HEK293 (cell line): ENCODE measurements around the gene PTPRN2.

Experiments
- HOXC10 ChIP-seq: sonication (generic); formaldehyde crosslinking; IDR thresholded peaks from 2 replicates; pipeline ENCODE4 v1.8.1; 2023; ENCODE audit warnings: mild to moderate bottlenecking, missing genetic modification reagents
- WT1 ChIP-seq: fragments of 450-650 bp; formaldehyde crosslinking; IDR thresholded peaks from 2 replicates; pipeline ENCODE4 v1.5.1; 2016; ENCODE audit warnings: missing biosample characterization, missing genetic modification characterization
- ZBTB1 ChIP-seq: fragments of 450-650 bp; formaldehyde crosslinking; IDR thresholded peaks from 2 replicates; pipeline ENCODE4 v1.5.1; 2016; ENCODE audit warnings: missing biosample characterization, missing genetic modification characterization
- TF ChIP-seq, protein P1 (sequence below): fragments of 450-650 bp; formaldehyde crosslinking; IDR thresholded peaks from 2 replicates; pipeline ENCODE4 v1.5.1; 2016; ENCODE audit warnings: missing biosample characterization, missing genetic modification characterization

DNA sequence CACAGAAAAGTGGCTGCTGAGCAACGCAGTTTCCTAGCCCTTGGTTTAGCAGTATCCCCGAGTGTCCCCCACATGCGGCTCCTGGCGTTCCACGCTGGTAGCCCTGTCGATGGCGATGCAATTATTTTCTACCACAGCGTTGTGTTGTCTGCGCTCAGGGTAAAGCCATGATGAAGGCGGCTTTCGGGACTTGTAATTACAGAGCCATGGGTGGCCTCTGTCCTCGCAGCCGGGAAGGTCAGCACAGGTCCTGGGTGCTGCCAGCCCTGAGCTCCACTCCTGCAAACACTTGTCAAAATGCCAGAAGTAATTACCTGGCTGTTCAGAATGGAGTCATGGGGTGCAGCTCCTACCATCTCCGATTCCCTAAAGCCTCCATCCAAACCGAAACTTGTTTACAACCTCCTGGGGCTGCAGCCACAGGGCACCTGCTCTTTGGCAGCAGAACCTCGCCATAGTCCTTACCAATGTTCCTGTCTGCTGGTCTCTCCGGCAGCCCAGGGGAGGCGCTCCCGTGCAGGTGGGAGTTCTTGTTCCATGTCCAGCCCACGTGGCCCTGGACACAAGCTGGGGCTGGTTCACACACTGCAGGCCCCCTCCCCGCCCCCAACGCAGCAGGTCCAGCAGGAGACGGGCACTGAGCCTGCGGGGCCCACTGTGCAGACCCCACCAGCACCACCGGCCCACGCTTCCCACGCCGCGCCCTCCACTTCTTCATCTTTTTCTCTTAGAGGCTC lies 512.6 kb downstream of the PTPRN2 start:
- TF ChIP-seq HOXC10 (CRISPR knock-in tag) (no peak), ZBTB1 (tag by site-specific recombination) (no peak), WT1 (tag by site-specific recombination) (no peak)
- TF ChIP-seq, protein P1, sequence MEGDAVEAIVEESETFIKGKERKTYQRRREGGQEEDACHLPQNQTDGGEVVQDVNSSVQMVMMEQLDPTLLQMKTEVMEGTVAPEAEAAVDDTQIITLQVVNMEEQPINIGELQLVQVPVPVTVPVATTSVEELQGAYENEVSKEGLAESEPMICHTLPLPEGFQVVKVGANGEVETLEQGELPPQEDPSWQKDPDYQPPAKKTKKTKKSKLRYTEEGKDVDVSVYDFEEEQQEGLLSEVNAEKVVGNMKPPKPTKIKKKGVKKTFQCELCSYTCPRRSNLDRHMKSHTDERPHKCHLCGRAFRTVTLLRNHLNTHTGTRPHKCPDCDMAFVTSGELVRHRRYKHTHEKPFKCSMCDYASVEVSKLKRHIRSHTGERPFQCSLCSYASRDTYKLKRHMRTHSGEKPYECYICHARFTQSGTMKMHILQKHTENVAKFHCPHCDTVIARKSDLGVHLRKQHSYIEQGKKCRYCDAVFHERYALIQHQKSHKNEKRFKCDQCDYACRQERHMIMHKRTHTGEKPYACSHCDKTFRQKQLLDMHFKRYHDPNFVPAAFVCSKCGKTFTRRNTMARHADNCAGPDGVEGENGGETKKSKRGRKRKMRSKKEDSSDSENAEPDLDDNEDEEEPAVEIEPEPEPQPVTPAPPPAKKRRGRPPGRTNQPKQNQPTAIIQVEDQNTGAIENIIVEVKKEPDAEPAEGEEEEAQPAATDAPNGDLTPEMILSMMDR (tag by site-specific recombination) = no peak
